GM12878 (cell line): Measurements from ENCODE around the gene IGF1R. TPM values are rescaled to one million over a fixed set of nuclear protein-coding genes. Genes with fewer than 3 reads are reported as not detected.

Experiments
- ATAC-seq: fragments of 200-7000 bp; cut with Tn5 transposase; 3 replicates; pipeline ENCODE4 v1.9.1; 2020; ENCODE audit warnings: mild to moderate bottlenecking, moderate library complexity
- BruUV-seq: library from RNA; stranded (reverse); fragments of 400-500 nt; replicated peaks from 2 replicates; lab custom pipeline; 2021; lab: Mats Ljungman, UMichigan
- CTCF ChIA-PET: fragments of 300-600 bp; sonication (Branson Sonifier 250); formaldehyde crosslinking; extraction: SDS; loops from one replicate; lab custom pipeline; 2021; ENCODE audit warnings: inconsistent platforms; lab: Yijun Ruan, JAX
- POLR2A ChIA-PET: fragments of 350-600 bp; formaldehyde crosslinking; extraction: SDS; loops from one replicate; lab custom pipeline; 2021; ENCODE audit warnings: inconsistent platforms; lab: Charles Lee
- RAD21 ChIA-PET: fragments of 300-600 bp; sonication (Branson Sonifier 250); formaldehyde crosslinking; loops from one replicate; lab custom pipeline; 2023; ENCODE audit warnings: antibody characterized with exemption; ENCODE audit not compliant: unreplicated experiment; lab: Charles Lee
- SMC1A ChIA-PET: fragments of 300-600 bp; sonication (Branson Sonifier 250); formaldehyde crosslinking; loops from one replicate; lab custom pipeline; 2023; ENCODE audit not compliant: unreplicated experiment, uncharacterized antibody; lab: Charles Lee
- DNase-seq: peaks from one replicate; pipeline ENCODE4 v3.0.0-alpha.2; 2011; ENCODE audit warnings: low read depth, low spot score
- FAIRE-seq: peaks from 3 replicates; lab custom pipeline; 2011; peaks lifted over from hg19 to GRCh38; lab: Jason Lieb, UNC
- H2AFZ ChIP-seq: 2 replicates; pipeline ENCODE4 v1.6.0; 2011; ENCODE audit warnings: low read depth, low read length, control low read depth; ENCODE audit not compliant: control insufficient read depth
- H3K27ac ChIP-seq: 2 replicates; pipeline ENCODE4 v1.5.1; 2011; ENCODE audit warnings: control low read depth; ENCODE audit not compliant: control insufficient read depth, insufficient read depth
- H3K27me3 ChIP-seq, 2 experiments: replicated peaks in 1 of 2; 2 replicates each; pipeline versions ENCODE4 v1.6.0 to v1.6.1; 2011; ENCODE audit warnings: low read length in 1 of 2; ENCODE audit not compliant: control insufficient read depth in 2 of 2, insufficient read depth in 2 of 2
- H3K36me3 ChIP-seq, 2 experiments: 2 replicates each; pipeline ENCODE4 v1.5.1; 2011; ENCODE audit warnings: low read length in 1 of 2; ENCODE audit not compliant: control insufficient read depth in 2 of 2, insufficient read depth in 2 of 2
- H3K4me1 ChIP-seq: 2 replicates; pipeline ENCODE4 v1.6.1; 2011; ENCODE audit warnings: mild to moderate bottlenecking, low read length, moderate library complexity, mixed read lengths; ENCODE audit not compliant: control insufficient read depth, insufficient read depth
- H3K4me2 ChIP-seq: 2 replicates; pipeline ENCODE4 v1.6.0; 2011; ENCODE audit warnings: control low read depth; ENCODE audit not compliant: control insufficient read depth, insufficient read depth
- H3K4me3 ChIP-seq: fragments of 200-600 bp; sonication (generic); 2 replicates; pipeline ENCODE4 v1.5.1; 2016
- H3K79me2 ChIP-seq: 2 replicates; pipeline ENCODE4 v1.6.0; 2011; ENCODE audit warnings: low read length; ENCODE audit not compliant: control insufficient read depth, insufficient read depth
- H3K9ac ChIP-seq: 2 replicates; pipeline ENCODE4 v1.8.0; 2011; ENCODE audit warnings: low read length, control low read depth, mixed read lengths; ENCODE audit not compliant: control insufficient read depth, insufficient read depth
- H3K9me3 ChIP-seq: replicated peaks from 3 replicates; pipeline ENCODE4 v1.5.1; 2011; ENCODE audit warnings: mild to moderate bottlenecking, low read length; ENCODE audit not compliant: control insufficient read depth, insufficient read depth
- H4K20me1 ChIP-seq: 2 replicates; pipeline ENCODE4 v1.6.0; 2011; ENCODE audit not compliant: control insufficient read depth, insufficient read depth
- BCL3 ChIP-seq: IDR thresholded peaks from 2 replicates; pipeline ENCODE4 v1.6.1; 2011; ENCODE audit warnings: borderline replicate concordance, low read depth, mild to moderate bottlenecking, moderate library complexity, low read length; ENCODE audit not compliant: insufficient read depth, poor library complexity, severe bottlenecking
- CBX3 ChIP-seq: fragments of 200-600 bp; sonication (generic); IDR thresholded peaks from 2 replicates; pipeline ENCODE4 v1.6.1; 2016; ENCODE audit warnings: low read depth, borderline replicate concordance
- DPF2 ChIP-seq: fragments of 450-650 bp; IDR thresholded peaks from 2 replicates; pipeline ENCODE4 v1.6.1; 2017; ENCODE audit warnings: mild to moderate bottlenecking
- ELK1 ChIP-seq: IDR thresholded peaks from 2 replicates; pipeline ENCODE4 v1.6.1; 2012; ENCODE audit warnings: low read depth, low read length, improper control_type of control experiment
- ETV6 ChIP-seq, 2 experiments: fragments of 450-650 bp in 1 of 2; IDR thresholded peaks in 1 of 2; conservative IDR thresholded peaks in 1 of 2; 2 replicates each; pipeline ENCODE4 v1.6.1; 2014; ENCODE audit warnings: antibody characterized with exemption in 1 of 2, borderline replicate concordance in 1 of 2, low read depth in 1 of 2, mild to moderate bottlenecking in 1 of 2, moderate library complexity in 1 of 2
- HCFC1 ChIP-seq: fragments of 150-350 bp; IDR thresholded peaks from 2 replicates; pipeline ENCODE4 v1.6.1; 2014; ENCODE audit warnings: low read length
- HSF1 ChIP-seq: fragments of 150-350 bp; IDR thresholded peaks from 2 replicates; pipeline ENCODE4 v1.6.1; 2014; ENCODE audit warnings: mild to moderate bottlenecking, low read depth, low read length
- NFXL1 ChIP-seq: fragments of 450-650 bp; IDR thresholded peaks from 2 replicates; pipeline ENCODE4 v1.6.1; 2017; ENCODE audit warnings: antibody characterized with exemption, mild to moderate bottlenecking, borderline replicate concordance
- RBBP5 ChIP-seq: fragments of 200-600 bp; sonication (generic); conservative IDR thresholded peaks from 2 replicates; pipeline ENCODE4 v1.6.1; 2016
- RELB ChIP-seq: fragments of 450-650 bp; IDR thresholded peaks from 2 replicates; pipeline ENCODE4 v1.6.1; 2017; ENCODE audit warnings: low read depth, mild to moderate bottlenecking, moderate library complexity
- RUNX3 ChIP-seq: IDR thresholded peaks from 2 replicates; pipeline ENCODE4 v1.6.1; 2012; ENCODE audit warnings: low read length, inconsistent platforms
- SMC3 ChIP-seq: IDR thresholded peaks from 2 replicates; pipeline ENCODE4 v1.6.1; 2011; ENCODE audit warnings: low read length, improper control_type of control experiment, borderline replicate concordance
- SP1 ChIP-seq: IDR thresholded peaks from one replicate; pipeline ENCODE4 v1.6.1; 2011; ENCODE audit warnings: low read depth, low read length
- USF2 ChIP-seq: IDR thresholded peaks from 2 replicates; pipeline ENCODE4 v1.6.1; 2011; ENCODE audit warnings: low read depth, low read length, improper control_type of control experiment, borderline replicate concordance
- ZNF274 ChIP-seq: IDR thresholded peaks from one replicate; pipeline ENCODE4 v1.8.0; 2011; ENCODE audit not compliant: insufficient read length, insufficient read depth
- WGBS: methylation state at CpG from one replicate; pipeline ENCODE4 v1.1.6; 2016; ENCODE audit warnings: low lambda C conversion rate; ENCODE audit not compliant: insufficient replicate concordance, insufficient coverage; ENCODE audit errors: missing lambda C conversion rate; 5-methylcytosine and 5-hydroxymethylcytosine counted together
- in situ Hi-C: fragments of 300-500 bp; cut with MboI; formaldehyde crosslinking; loops from 9 replicates; pipeline ENCODE4 v1.14.3; 2018; ENCODE audit warnings: mixed read lengths
- intact Hi-C: fragments of 100-400 bp; cut with micrococcal nuclease; formaldehyde crosslinking; loops from one replicate; pipeline ENCODE4 v1.14.2; 2022; ENCODE audit not compliant: unreplicated experiment
- polyA plus RNA-seq, 11 experiments: library from polyadenylated mRNA; depleted of rRNA in 4 of 11; unstranded in 6 of 11; stranded (reverse) in 5 of 11; fragments of >200 nt; fragmentation: Nextera tagmentation in 4 of 11; fragmentation: Illumina TruSeq in 1 of 11; extraction: Ambion mirVana in 4 of 11; extraction: Trizol in 1 of 11; gene quantifications; 1 replicate in 1 of 11; 2 replicates in 10 of 11; pipeline versions ENCODE4 v1.2.1 to v1.2.3, GENCODE V29; 2011 to 2016; ENCODE audit warnings: inconsistent platforms in 2 of 11, missing spikeins in 2 of 11, low read depth in 1 of 11
- total RNA-seq, 4 experiments: library from RNA; depleted of rRNA in 3 of 4; stranded (reverse); fragments of >200 nt in 3 of 4; fragmentation: Illumina TruSeq in 1 of 4; extraction: Trizol in 1 of 4; gene quantifications; 2 replicates each; pipeline versions ENCODE4 v1.2.1 to v1.2.3, GENCODE V29; 2013 to 2021
- TF ChIP-seq, protein P1 (sequence below): fragments of 450-650 bp; IDR thresholded peaks from 2 replicates; pipeline ENCODE4 v1.6.1; 2016; ENCODE audit warnings: mild to moderate bottlenecking

The IGF1R gene
- total and polyA plus RNA-seq, 10 of the 15 experiments (the other 5 are each of a cell fraction or from before 2014, with no cell fraction given): 0.03 to 2.7 (median 0.66) TPM

DNA sequence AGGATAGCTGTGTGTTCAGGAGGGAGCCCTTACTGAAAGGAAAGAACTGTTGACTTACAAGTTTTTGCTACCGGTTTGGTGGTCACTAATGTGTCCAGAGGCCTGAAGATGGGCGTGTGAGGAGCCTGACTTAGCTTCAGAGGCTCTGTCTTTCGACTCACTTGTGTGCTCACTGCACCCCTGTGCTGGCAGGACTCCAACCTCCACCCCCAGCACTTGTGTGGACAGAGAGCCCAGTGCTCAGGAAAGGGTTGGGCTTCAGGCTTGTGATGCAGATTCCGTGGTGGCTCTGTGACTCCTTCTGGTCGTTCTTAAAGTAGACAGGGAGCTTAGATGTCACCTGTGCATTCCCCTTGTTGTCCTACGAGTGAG lies 258.4 kb downstream of the IGF1R start:
- no peak overlapping the region for H3K4me3 ChIP-seq
- H3K27ac ChIP-seq: no peak overlapping the region
- no peak for DNase-seq
- H3K79me2 ChIP-seq: no peaks in the 10 kb centered on the region
- H3K4me2 ChIP-seq: no peak overlapping the region
- FAIRE-seq: no peak
- no peaks in the 10 kb centered on the region for H3K27me3 ChIP-seq
- no peak for ATAC-seq
- ChIA-PET CTCF (interaction anchor here (0.9 to 3.3 kb wide), 7 partner anchors 8 to 174 kb away, joined by 3 to 12 read pairs (median 4); no protein-coding TSS in a partner anchor), POLR2A (interaction anchor here (0.6 kb wide), 1 partner anchor 9 kb away, joined by 3 read pairs; no protein-coding TSS in a partner anchor), SMC1A (interaction anchor here (0.9 to 2.1 kb wide), 3 partner anchors 13 to 170 kb away, joined by 3 to 6 read pairs (median 3); no protein-coding TSS in a partner anchor), RAD21 (no interaction called here)
- in situ Hi-C loops (no loop called here), intact Hi-C loops (no loop called here)
- BruUV-seq: no TSS peak
- H2AFZ ChIP-seq: no peak overlapping the region
- peaks cover 1% of the 10 kb centered on the region; the same call in 2 of the 3 replicates for H3K9me3 ChIP-seq
- TF ChIP-seq ETV6 (conservative IDR thresholded peaks at IDR 0.05 in 1 of 2, IDR thresholded peaks at IDR 0.05 in 1 of 2; ENCODE audit: borderline replicate concordance in 1 of 2, low read depth in 1 of 2): no peak
- TF ChIP-seq RELB: no peak
- no peak for TF ChIP-seq BCL3
- TF ChIP-seq SP1: no peak
- no peak for TF ChIP-seq HSF1
- TF ChIP-seq ELK1: no peak
- no peak for TF ChIP-seq USF2
- TF ChIP-seq CBX3: no peak
- no peak for TF ChIP-seq DPF2
- TF ChIP-seq NFXL1: no peak
- TF ChIP-seq RBBP5: no peak
- TF ChIP-seq, protein P1, sequence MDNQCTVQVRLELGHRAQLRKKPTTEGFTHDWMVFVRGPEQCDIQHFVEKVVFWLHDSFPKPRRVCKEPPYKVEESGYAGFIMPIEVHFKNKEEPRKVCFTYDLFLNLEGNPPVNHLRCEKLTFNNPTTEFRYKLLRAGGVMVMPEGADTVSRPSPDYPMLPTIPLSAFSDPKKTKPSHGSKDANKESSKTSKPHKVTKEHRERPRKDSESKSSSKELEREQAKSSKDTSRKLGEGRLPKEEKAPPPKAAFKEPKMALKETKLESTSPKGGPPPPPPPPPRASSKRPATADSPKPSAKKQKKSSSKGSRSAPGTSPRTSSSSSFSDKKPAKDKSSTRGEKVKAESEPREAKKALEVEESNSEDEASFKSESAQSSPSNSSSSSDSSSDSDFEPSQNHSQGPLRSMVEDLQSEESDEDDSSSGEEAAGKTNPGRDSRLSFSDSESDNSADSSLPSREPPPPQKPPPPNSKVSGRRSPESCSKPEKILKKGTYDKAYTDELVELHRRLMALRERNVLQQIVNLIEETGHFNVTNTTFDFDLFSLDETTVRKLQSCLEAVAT: no peak
- no peak for TF ChIP-seq RUNX3
- TF ChIP-seq SMC3: no peak
- no peak for TF ChIP-seq ZNF274
- TF ChIP-seq HCFC1: no peak
- no peaks in the 10 kb centered on the region; the same call in 1 of the 2 replicates for H3K4me1 ChIP-seq
- H4K20me1 ChIP-seq: no peaks in the 10 kb centered on the region
- H3K36me3 ChIP-seq: no peaks in the 10 kb centered on the region
- WGBS: 9% methylated on average over 6 of the region's 6 CpGs
- H3K9ac ChIP-seq: no peak overlapping the region
